ENCODE results near the gene MIX23.

GRCh38 chr3:122349171-122349570 is 33.9 kb downstream of the MIX23 start:
- TF ChIP-seq CTCF (IDR thresholded peaks at IDR 0.05), result no peak
- TF ChIP-seq POLR2A (IDR thresholded peaks at IDR 0.05), result no peak
